ENCODE data around the gene STAT5B. TPM values are rescaled to one million over a fixed set of nuclear protein-coding genes. Genes with fewer than 3 reads are reported as not detected.

The STAT5B gene
- total RNA-seq, 1 experiment from 2014 or later = 7.1 TPM

DNA sequence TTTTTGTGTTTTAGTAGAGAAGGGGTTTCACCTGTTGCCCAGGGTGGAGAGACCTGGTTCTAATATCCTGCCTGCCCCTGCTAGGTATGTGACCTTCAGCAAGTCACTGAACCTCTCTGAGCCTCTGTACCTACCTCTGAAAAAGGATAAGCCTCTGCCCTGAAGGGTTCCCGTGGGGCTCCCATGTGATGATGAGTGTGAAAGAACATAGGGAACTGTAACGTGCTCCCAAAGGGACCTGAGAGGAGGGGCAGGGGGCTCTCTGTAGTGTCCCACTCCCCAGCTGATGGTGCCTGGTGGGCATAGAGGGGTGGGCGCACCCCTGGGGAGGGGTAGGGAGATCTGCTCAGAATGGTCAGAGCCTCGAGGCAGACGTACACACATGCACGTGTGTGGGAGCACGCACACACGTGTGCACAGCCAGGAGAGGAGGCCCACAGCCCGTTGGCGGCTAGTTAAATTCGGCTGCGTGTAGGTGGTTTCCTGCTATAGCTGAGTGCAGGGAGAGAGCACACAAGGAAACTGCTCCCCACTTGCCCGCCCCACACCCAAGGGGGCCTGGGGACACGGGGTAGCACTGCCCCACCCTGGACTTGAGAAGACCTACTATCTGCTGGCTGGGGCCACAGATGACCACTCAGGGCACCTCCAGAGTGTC lies 101.9 kb downstream of the STAT5B start (continued):
- TF ChIP-seq ZNF274 (IDR thresholded peaks at IDR 0.05; ENCODE audit: low read depth, low read length) = no peak

DNA sequence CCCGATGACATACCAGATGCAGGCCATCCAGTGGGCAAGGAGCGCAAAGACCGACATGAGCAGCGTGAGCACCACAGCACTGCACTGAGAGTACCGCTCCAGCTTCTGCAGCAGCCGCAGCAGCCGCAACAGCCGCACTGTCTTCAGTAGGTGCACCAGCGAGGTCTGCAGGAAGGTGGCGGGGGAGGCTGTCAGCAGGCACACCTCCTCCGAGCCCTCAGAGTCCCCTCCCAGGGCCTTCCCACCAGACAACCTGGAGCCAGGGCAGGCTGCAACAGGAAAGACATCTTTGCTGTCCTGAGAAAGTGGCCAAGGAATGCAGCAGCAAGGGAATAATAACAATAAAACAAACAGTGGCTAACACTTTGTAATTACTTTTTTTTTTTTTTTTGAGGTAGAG lies 104.4 kb downstream of the STAT5B start:
- RAD21 ChIA-PET (ENCODE audit: low non-redundant PET in 1 of 2, low total read pairs in 2 of 2, uncharacterized antibody in 2 of 2, unreplicated experiment in 2 of 2) = no interaction called here
- no peak for ATAC-seq
- BruUV-seq (replicated peaks) = no TSS peak

More for the DNA sequence above, 104.4 kb downstream of the STAT5B start:
- no peak overlapping the region for H3K4me2 ChIP-seq (ENCODE audit: low read length)
- H3K9me2 ChIP-seq (ENCODE audit: insufficient read depth) = no peaks in the 10 kb centered on the region
- H3K79me2 ChIP-seq (ENCODE audit: insufficient read depth, low read length) = no peaks in the 10 kb centered on the region
- peaks cover 6% of the 10 kb centered on the region; the same call in 1 of the 2 replicates for H3K27me3 ChIP-seq (ENCODE audit: insufficient read depth, low read length)
- H2AFZ ChIP-seq (ENCODE audit: low read depth, low read length, poor library complexity, severe bottlenecking) = no peak overlapping the region
- intact Hi-C loops (cut with micrococcal nuclease) = no loop called here
- no peak overlapping the region for H3K27ac ChIP-seq (ENCODE audit: low read depth, low read length)
- no peak for DNase-seq (ENCODE audit: low read depth, low spot score)
- ChIA-PET POLR2A (no interaction called here), CTCF (no interaction called here)
- H3K36me3 ChIP-seq (ENCODE audit: control insufficient read depth in 1 of 2, insufficient read depth in 2 of 2, low read length in 2 of 2) = no peaks in the 10 kb centered on the region
- H3K4me1 ChIP-seq (ENCODE audit: control insufficient read depth in 1 of 2, insufficient read depth in 2 of 2, low read length in 2 of 2) = no peaks in the 10 kb centered on the region
- TF ChIP-seq CEBPB (IDR thresholded peaks at IDR 0.05; ENCODE audit: low read depth) = no peak
- TF ChIP-seq REST (IDR thresholded peaks at IDR 0.05; ENCODE audit: low read depth) = no peak
- TF ChIP-seq, protein P1, sequence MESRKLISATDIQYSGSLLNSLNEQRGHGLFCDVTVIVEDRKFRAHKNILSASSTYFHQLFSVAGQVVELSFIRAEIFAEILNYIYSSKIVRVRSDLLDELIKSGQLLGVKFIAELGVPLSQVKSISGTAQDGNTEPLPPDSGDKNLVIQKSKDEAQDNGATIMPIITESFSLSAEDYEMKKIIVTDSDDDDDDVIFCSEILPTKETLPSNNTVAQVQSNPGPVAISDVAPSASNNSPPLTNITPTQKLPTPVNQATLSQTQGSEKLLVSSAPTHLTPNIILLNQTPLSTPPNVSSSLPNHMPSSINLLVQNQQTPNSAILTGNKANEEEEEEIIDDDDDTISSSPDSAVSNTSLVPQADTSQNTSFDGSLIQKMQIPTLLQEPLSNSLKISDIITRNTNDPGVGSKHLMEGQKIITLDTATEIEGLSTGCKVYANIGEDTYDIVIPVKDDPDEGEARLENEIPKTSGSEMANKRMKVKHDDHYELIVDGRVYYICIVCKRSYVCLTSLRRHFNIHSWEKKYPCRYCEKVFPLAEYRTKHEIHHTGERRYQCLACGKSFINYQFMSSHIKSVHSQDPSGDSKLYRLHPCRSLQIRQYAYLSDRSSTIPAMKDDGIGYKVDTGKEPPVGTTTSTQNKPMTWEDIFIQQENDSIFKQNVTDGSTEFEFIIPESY (IDR thresholded peaks at IDR 0.05; ENCODE audit: extremely low read depth, insufficient replicate concordance, low read length) = no peak
- no peak for TF ChIP-seq EZH2 (IDR thresholded peaks at IDR 0.05)
- no peak for TF ChIP-seq MAX (IDR thresholded peaks at IDR 0.05)
- no peak overlapping the region for H3K4me3 ChIP-seq (replicated peaks in 1 of 2; ENCODE audit: low read depth in 1 of 2, low read length in 2 of 2)
- no peaks in the 10 kb centered on the region for H4K20me1 ChIP-seq (ENCODE audit: insufficient read depth)
- no peaks in the 10 kb centered on the region for H3K9me3 ChIP-seq (ENCODE audit: control insufficient read depth in 1 of 2, insufficient read depth in 1 of 2, low read depth in 1 of 2, low read length in 2 of 2)
- no peak overlapping the region for H3K9ac ChIP-seq (ENCODE audit: low read length)

Data from HCT116 (cell line).